Mesenchymal stem cell (in vitro differentiated cells and primary cell): Measurements from ENCODE around the gene SPPL3.
A peak's percentile ranks its signal among the peaks of the same experiment; 100 is the strongest.

Source experiments
- DNase-seq: peaks from one replicate; pipeline ENCODE4 v3.0.0-alpha.2; 2013
- H2AFZ ChIP-seq: one replicate; pipeline ENCODE4 v1.6.1; 2013; ENCODE audit warnings: low read depth, mild to moderate bottlenecking, control low read depth, inconsistent platforms, low read length, moderate library complexity
- H2AK5ac ChIP-seq: 2 replicates; pipeline ENCODE4 v1.6.1; 2013; ENCODE audit warnings: low read length, moderate library complexity, mild to moderate bottlenecking, inconsistent platforms; ENCODE audit not compliant: severe bottlenecking
- H2BK120ac ChIP-seq: one replicate; pipeline ENCODE4 v1.6.1; 2013; ENCODE audit warnings: low read depth, mild to moderate bottlenecking, inconsistent platforms, low read length, moderate library complexity
- H2BK12ac ChIP-seq, 2 experiments: one replicate each; pipeline ENCODE4 v1.6.1; 2013; ENCODE audit warnings: inconsistent platforms in 2 of 2, low read length in 2 of 2, mild to moderate bottlenecking in 2 of 2, moderate library complexity in 2 of 2, control low read depth in 1 of 2
- H2BK15ac ChIP-seq: one replicate; pipeline ENCODE4 v1.6.1; 2013; ENCODE audit warnings: mild to moderate bottlenecking, low read depth, inconsistent platforms; ENCODE audit not compliant: poor library complexity, severe bottlenecking
- H2BK5ac ChIP-seq: 2 replicates; pipeline ENCODE4 v1.6.1; 2013; ENCODE audit warnings: low read depth, mild to moderate bottlenecking, low read length, control low read depth, inconsistent platforms; ENCODE audit not compliant: poor library complexity, severe bottlenecking
- H3K14ac ChIP-seq, 2 experiments: one replicate each; pipeline ENCODE4 v1.6.1; 2013; ENCODE audit warnings: inconsistent platforms in 2 of 2, low read length in 2 of 2, control low read depth in 1 of 2, mild to moderate bottlenecking in 1 of 2, moderate library complexity in 1 of 2
- H3K18ac ChIP-seq, 2 experiments: one replicate each; pipeline ENCODE4 v1.6.1; 2013; ENCODE audit warnings: inconsistent platforms in 2 of 2, low read length in 2 of 2, control low read depth in 1 of 2, low read depth in 1 of 2, mild to moderate bottlenecking in 1 of 2
- H3K23ac ChIP-seq, 2 experiments: one replicate each; pipeline ENCODE4 v1.6.1; 2013; ENCODE audit warnings: inconsistent platforms in 2 of 2, low read length in 2 of 2, mild to moderate bottlenecking in 2 of 2, moderate library complexity in 2 of 2, control low read depth in 1 of 2
- H3K27ac ChIP-seq: 2 replicates; pipeline ENCODE4 v1.5.1; 2013; ENCODE audit warnings: mild to moderate bottlenecking, moderate library complexity, low read length, control low read depth, inconsistent platforms; ENCODE audit not compliant: poor library complexity, severe bottlenecking
- H3K27me3 ChIP-seq, 2 experiments: 2 replicates each; pipeline versions ENCODE4 v1.6.1 to v1.7.0; 2013; ENCODE audit warnings: low read length in 2 of 2, mild to moderate bottlenecking in 2 of 2, moderate library complexity in 2 of 2, control low read depth in 1 of 2, inconsistent platforms in 1 of 2; ENCODE audit not compliant: control insufficient read depth in 1 of 2, insufficient read depth in 1 of 2
- H3K36me3 ChIP-seq, 2 experiments: 2 replicates each; pipeline versions ENCODE4 v1.6.1 to v1.7.0; 2013; ENCODE audit warnings: low read length in 2 of 2, control low read depth in 1 of 2, inconsistent platforms in 1 of 2, low read depth in 1 of 2, mild to moderate bottlenecking in 1 of 2; ENCODE audit not compliant: insufficient read depth in 2 of 2, control insufficient read depth in 1 of 2
- H3K4ac ChIP-seq, 2 experiments: one replicate each; pipeline ENCODE4 v1.6.1; 2013; ENCODE audit warnings: inconsistent platforms in 2 of 2, low read length in 2 of 2, mild to moderate bottlenecking in 2 of 2, moderate library complexity in 2 of 2, control low read depth in 1 of 2, low read depth in 1 of 2
- H3K4me1 ChIP-seq: 2 replicates; pipeline ENCODE4 v1.6.1; 2013; ENCODE audit warnings: low read depth, low read length, control low read depth; ENCODE audit not compliant: control insufficient read depth, insufficient read depth
- H3K4me2 ChIP-seq: 2 replicates; pipeline ENCODE4 v1.6.1; 2013; ENCODE audit warnings: low read length, mild to moderate bottlenecking, inconsistent platforms; ENCODE audit not compliant: poor library complexity, severe bottlenecking
- H3K4me3 ChIP-seq, 2 experiments: 2 replicates each; pipeline versions ENCODE4 v1.5.1 to v1.7.0; 2013; ENCODE audit warnings: low read length in 2 of 2, mild to moderate bottlenecking in 2 of 2, control low read depth in 1 of 2, low read depth in 1 of 2; ENCODE audit not compliant: insufficient read depth in 1 of 2
- H3K79me1 ChIP-seq: replicated peaks from 2 replicates; pipeline ENCODE4 v1.6.1; 2013; ENCODE audit warnings: mild to moderate bottlenecking, control low read depth, low read length, inconsistent platforms; ENCODE audit not compliant: poor library complexity, severe bottlenecking
- H3K9ac ChIP-seq: 2 replicates; pipeline ENCODE4 v1.7.0; 2013; ENCODE audit warnings: mild to moderate bottlenecking, low read length, moderate library complexity
- H3K9me3 ChIP-seq: 2 replicates; pipeline ENCODE4 v1.7.0; 2013; ENCODE audit warnings: mild to moderate bottlenecking, low read length; ENCODE audit not compliant: control insufficient read depth
- H4K8ac ChIP-seq: one replicate; pipeline ENCODE4 v1.6.1; 2013; ENCODE audit warnings: inconsistent platforms, mild to moderate bottlenecking, low read length, moderate library complexity
- H4K91ac ChIP-seq: one replicate; pipeline ENCODE4 v1.6.1; 2013; ENCODE audit warnings: mild to moderate bottlenecking, low read length, inconsistent platforms
- WGBS: methylation state at CpG from one replicate; pipeline ENCODE4 v1.1.7; 2013; ENCODE audit warnings: mixed read lengths; 5-methylcytosine and 5-hydroxymethylcytosine counted together

The SPPL3 gene

DNA sequence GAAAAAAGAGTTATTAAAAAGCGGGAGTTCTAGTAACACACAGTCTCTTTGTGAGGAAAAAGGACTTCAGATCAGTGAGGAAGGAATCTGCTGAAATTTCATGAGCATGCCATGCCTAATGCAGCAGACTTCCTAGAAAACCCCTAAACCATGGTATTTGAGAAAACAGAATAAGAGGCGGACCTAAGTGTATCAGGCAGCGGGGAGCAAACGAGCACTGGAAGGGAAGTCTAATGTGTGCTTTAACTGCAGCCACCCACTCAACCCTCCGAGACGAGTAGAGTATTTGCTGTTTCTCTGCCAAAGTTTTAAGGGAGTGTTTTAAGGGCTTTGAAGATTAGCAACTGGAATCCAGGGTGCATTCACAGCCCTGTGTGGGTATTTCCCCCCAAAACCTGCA, 142.1 kb downstream of the SPPL3 start:
- no peak overlapping the region for H2AFZ ChIP-seq
- no peak overlapping the region for H4K91ac ChIP-seq
- H2BK15ac ChIP-seq = no peak overlapping the region
- H4K8ac ChIP-seq = no peak overlapping the region
- no peaks in the 10 kb centered on the region for H3K79me1 ChIP-seq
- peaks cover 13% of the 10 kb centered on the region for H3K4me1 ChIP-seq
- no peak overlapping the region for H2BK12ac ChIP-seq
- H3K4ac ChIP-seq = no peak overlapping the region
- H3K27ac ChIP-seq = no peak overlapping the region
- no peak overlapping the region for H3K4me3 ChIP-seq
- H3K36me3 ChIP-seq = peaks cover 44 to 66% of the 10 kb centered on the region in 2 experiments
- DNase-seq = no peak
- peak overlapping the region; percentile 13 for H3K9ac ChIP-seq
- H3K4me2 ChIP-seq = no peak overlapping the region
- no peak overlapping the region for H3K14ac ChIP-seq
- H2AK5ac ChIP-seq = no peak overlapping the region
- no peak overlapping the region for H2BK120ac ChIP-seq
- 79% methylated on average over 6 of the region's 6 CpGs for WGBS
- H3K27me3 ChIP-seq = no peaks in the 10 kb centered on the region
- no peaks in the 10 kb centered on the region for H3K9me3 ChIP-seq
- no peak overlapping the region for H2BK5ac ChIP-seq
- no peak overlapping the region for H3K23ac ChIP-seq
- H3K18ac ChIP-seq = peak overlapping the region in 1 of 2 experiments; percentile 68

- 21% methylated on average over 9 of the region's 9 CpGs for WGBS
- no peak overlapping the region for H3K14ac ChIP-seq
Measured at GRCh38 chr12:120761519-120761934, 142.6 kb downstream of the SPPL3 start.

DNA sequence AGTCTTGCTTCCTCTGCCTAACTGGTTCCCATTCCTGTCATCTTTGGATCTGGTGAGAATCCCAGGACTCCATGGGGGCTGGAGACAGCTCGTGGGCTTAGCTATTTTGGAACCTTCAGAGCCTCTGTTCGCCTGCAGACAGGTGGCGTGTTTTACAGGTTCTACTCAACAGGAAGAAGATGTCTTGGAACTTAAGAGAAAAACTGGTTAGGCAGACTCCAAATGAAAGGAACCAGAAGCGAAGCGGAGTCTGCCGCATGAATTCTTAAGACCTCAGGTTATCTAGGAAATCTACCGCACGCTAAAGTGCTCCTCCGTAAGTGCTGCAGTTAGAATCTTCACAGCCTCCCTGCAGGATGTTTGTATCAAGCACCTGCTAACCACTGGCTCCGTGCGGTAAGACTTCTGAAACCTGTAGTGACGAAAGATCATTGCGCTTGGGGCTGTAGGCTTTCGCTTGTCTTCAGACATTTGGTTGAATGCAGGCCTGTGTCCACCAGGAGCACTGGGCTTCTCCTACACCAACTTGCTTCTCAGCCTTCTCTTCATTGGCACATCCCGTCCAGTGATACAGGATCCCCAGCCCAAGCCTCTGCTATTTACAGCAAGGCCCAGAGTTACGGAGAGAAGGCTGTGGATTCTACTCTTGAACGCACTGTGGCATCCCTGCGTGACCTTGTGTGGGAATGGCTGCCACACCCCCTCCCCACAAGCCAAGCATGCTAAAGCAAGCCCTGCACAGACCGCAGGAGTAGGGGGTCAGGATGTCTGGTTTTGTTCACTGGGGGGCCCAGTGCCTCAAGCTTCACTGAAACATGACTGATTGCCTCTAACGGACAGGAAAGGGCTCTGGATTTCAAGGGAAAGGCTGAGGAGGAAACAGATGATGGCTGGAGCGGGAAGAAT, 143.6 kb downstream of the SPPL3 start:
- H3K4me1 ChIP-seq = peaks cover 13% of the 10 kb centered on the region
- H2BK120ac ChIP-seq = no peak overlapping the region
- H3K27ac ChIP-seq = no peak overlapping the region
- H3K18ac ChIP-seq = peak overlapping the region in 1 of 2 experiments; percentile 29
- peak; percentile 43 for DNase-seq
- no peak overlapping the region for H3K14ac ChIP-seq
- H3K9me3 ChIP-seq = no peaks in the 10 kb centered on the region
- H3K4ac ChIP-seq = peak overlapping the region in 1 of 2 experiments; percentile 16
- H4K91ac ChIP-seq = peak overlapping the region; percentile 65
- WGBS = 79% methylated on average over 21 of the region's 21 CpGs
- H3K9ac ChIP-seq = no peak overlapping the region
- no peak overlapping the region for H2AFZ ChIP-seq
- no peak overlapping the region for H2BK5ac ChIP-seq
- no peak overlapping the region for H2AK5ac ChIP-seq
- peak overlapping the region in 1 of 2 experiments; percentile 21 for H2BK12ac ChIP-seq
- no peak overlapping the region for H3K23ac ChIP-seq
- no peak overlapping the region for H4K8ac ChIP-seq
- no peaks in the 10 kb centered on the region for H3K27me3 ChIP-seq
- peak overlapping the region; percentile 34 for H2BK15ac ChIP-seq
- H3K36me3 ChIP-seq = peaks cover 29 to 51% of the 10 kb centered on the region in 2 experiments
- no peak overlapping the region for H3K4me3 ChIP-seq
- H3K4me2 ChIP-seq = no peak overlapping the region
- no peaks in the 10 kb centered on the region for H3K79me1 ChIP-seq

More at GRCh38 chr12:120761519-120761934, 142.6 kb downstream of the SPPL3 start:
- Histone ChIP-seq H2BK5ac (no peak overlapping the region), H3K27ac (no peak overlapping the region), H3K79me1 (no peaks in the 10 kb centered on the region), H2BK12ac (no peak overlapping the region), H3K4me3 (no peak overlapping the region), H4K8ac (no peak overlapping the region), H2BK15ac (no peak overlapping the region), H3K4ac (no peak overlapping the region), H3K23ac (no peak overlapping the region), H3K9ac (peak overlapping the region; percentile 13), H4K91ac (no peak overlapping the region), H2BK120ac (no peak overlapping the region), H2AK5ac (no peak overlapping the region), H3K9me3 (no peaks in the 10 kb centered on the region), H3K4me2 (no peak overlapping the region), H2AFZ (no peak overlapping the region), H3K27me3 (no peaks in the 10 kb centered on the region), H3K4me1 (peaks cover 13% of the 10 kb centered on the region), H3K18ac (peak overlapping the region in 1 of 2 experiments; percentile 68), H3K36me3 (peaks cover 38 to 60% of the 10 kb centered on the region in 2 experiments)
- DNase-seq = peak; percentile 98

DNA sequence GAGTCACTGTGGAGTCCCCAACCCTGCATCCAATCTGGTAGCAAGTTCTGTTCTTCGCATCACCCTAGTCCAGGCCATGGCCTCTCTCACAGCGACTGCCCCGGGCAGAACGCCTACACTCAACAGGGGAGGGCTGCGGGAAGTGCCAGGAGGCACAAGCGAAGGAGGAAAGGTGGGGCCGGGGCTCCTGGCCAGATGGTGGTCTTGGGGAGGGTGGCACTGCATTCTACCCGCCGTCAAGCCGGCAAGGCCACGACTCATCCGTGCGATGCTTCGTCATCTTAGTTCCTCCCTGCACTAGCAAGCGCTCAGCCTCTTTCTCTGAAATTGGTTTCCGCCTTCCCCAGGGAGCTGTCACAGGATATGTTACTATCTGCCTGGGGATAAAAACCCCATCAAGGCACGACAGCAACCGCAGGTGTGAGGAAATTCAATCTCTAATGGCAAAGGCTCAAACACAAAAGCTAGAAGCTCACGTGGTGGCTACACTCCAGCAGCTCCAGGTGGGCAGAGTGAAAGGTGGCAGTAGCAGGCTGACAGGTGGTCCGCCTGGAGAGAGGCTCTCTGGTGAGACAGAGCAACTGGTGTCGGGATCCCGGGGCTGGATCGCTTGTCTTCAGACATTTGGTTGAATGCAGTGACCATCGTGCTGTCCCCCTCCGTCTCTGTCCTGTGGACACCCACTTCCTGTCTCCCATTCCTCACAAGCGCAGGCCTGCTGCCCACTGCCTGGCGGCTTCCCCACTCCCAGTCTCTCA, 144.4 kb downstream of the SPPL3 start:
- Histone ChIP-seq H3K14ac (no peak overlapping the region), H3K27me3 (no peaks in the 10 kb centered on the region), H3K4me3 (no peak overlapping the region), H3K27ac (no peak overlapping the region), H2BK15ac (no peak overlapping the region), H3K79me1 (no peaks in the 10 kb centered on the region), H4K8ac (no peak overlapping the region), H3K4ac (no peak overlapping the region), H2AK5ac (no peak overlapping the region), H3K4me1 (peaks cover 13% of the 10 kb centered on the region), H2BK5ac (no peak overlapping the region), H3K4me2 (no peak overlapping the region), H3K9me3 (peaks cover 5% of the 10 kb centered on the region), H3K9ac (no peak overlapping the region), H2AFZ (no peak overlapping the region), H4K91ac (no peak overlapping the region), H3K36me3 (peaks cover 27 to 45% of the 10 kb centered on the region in 2 experiments), H3K23ac (no peak overlapping the region), H2BK12ac (no peak overlapping the region), H2BK120ac (no peak overlapping the region), H3K18ac (no peak overlapping the region)
- WGBS = 95% methylated on average over 27 of the region's 27 CpGs
- no peak for DNase-seq
